GM19467 (cell line): Measurements from ENCODE around the gene SPAG16.

ENCODE experiments used
- ATAC-seq: cut with Tn5 transposase; IDR thresholded peaks from one replicate; pipeline ENCODE4 v1.9.1; 2021; ENCODE audit warnings: mild to moderate bottlenecking, moderate library complexity; ENCODE audit not compliant: unreplicated experiment

SPAG16 gene

DNA sequence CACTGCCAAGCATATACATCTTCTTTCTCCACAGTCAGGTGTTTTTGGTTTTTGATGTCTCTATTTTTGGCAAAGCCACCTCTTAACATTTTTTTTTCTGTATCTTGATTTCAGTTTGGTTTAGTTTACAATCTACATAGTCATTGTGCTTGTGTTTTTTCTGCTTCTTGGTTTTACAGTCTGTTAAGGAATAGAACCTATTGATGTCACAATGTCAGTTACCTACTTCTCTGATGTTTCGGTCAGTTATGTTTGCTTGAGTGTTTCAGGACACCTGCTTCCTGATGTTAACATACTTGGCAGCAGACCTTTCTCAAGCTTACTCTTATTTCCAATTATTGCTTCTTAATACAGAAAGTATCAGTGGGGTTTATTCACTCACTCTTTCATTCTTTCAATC, 253.3 kb downstream of the SPAG16 start:
- peak; percentile 57 for ATAC-seq

GRCh38 chr2:213544940-213545339, 260.7 kb downstream of the SPAG16 start:
- ATAC-seq: no peak

DNA sequence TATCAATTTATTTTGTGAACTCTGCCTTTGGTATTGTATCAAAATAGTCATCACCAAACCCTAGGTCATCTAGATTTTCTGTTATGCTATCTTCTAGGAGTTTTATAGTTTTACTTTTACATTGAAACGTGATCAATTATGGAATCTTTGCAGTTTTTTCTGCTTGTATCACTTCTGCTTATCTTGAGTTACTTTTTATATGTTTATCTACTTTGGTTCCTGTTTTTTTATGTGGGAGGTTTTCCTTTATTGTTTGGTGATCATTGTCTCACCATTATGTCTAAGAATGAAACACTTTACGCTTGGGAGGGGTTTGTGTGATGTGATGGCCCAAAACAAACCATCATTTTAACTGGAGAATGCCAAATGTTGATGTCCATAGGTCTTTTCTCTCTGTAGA, 261.2 kb downstream of the SPAG16 start:
- ATAC-seq: no peak

- no peak for ATAC-seq
Observed at GRCh38 chr2:213545964-213546475, 261.8 kb downstream of the SPAG16 start.

- ATAC-seq: no peak
Observed at GRCh38 chr2:213551526-213551925, 267.3 kb downstream of the SPAG16 start.

DNA sequence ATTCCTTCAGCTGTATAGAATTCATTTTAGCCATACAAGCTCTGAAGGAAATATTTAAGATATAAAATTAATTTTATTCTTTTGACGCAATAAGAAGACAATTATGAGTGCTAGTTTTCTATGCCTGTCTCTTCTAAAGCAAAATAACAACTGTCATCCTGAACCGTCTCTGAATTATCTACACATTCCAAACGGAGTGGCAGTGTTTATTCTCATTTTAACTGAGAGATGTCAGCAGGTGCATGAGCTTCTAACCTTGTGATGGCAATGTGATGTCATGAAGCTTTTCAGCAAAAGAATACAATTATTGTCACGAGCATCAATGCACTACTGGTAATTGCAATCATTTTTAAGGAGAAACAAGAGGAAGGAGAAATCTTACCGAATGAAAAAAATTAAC, 274.8 kb downstream of the SPAG16 start:
- ATAC-seq: no peak

DNA sequence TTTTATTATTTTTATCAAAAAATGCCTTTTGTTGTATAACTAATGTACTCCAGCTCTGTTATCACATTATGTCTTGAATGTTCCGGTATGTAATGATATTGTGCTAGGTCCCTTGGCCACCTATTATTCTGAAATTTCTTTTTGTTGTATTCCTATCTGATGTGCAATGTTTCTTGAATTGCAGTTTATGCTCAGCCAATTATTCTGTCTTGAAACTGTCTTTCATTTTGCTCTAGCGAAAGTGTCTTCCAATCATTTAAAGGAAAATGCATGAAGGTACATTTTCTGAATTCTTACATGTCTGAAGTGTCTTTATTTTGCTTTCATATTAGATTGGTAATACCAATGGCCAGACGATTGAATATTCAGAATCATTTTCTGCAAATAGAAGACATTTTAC, 277.5 kb downstream of the SPAG16 start:
- ATAC-seq: no peak

GRCh38 chr2:213562539-213563180, 278.4 kb downstream of the SPAG16 start:
- no peak for ATAC-seq

GRCh38 chr2:213566846-213567245, 282.6 kb downstream of the SPAG16 start:
- no peak for ATAC-seq

GRCh38 chr2:213609570-213610170, 325.4 kb downstream of the SPAG16 start:
- no peak for ATAC-seq

GRCh38 chr2:213627054-213627710, 342.9 kb downstream of the SPAG16 start:
- ATAC-seq: no peak

DNA sequence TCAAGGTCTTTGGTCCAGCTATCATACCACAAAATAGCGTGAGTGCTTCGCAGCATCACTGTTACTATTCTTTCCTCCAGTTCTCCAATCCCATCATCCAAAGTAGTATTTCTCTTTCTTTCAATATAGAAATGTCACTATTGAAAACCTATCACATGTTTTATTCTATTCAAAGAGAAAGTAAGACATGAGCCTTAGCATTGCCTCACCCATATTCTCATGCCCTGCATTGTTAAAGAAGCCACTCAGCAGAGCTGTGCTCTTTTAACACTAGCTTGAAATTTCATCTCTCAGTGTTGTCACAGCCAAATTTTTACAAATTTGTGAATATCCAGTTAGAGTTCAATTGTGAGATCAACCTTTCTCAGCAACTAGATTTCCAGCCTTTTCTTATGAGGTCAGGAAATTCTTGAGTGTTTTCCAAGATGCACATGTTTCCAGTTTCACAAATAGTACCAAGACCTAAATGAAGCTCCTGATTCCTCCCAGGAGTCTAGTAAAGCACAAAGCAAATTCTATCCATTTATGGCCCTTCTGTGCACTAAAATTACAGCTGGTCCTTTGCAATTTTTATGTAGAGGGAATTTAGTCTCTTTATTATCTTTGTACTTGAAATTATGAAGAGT, 343.7 kb downstream of the SPAG16 start:
- no peak for ATAC-seq

GRCh38 chr2:213640738-213641425, 356.6 kb downstream of the SPAG16 start:
- ATAC-seq: no peak

DNA sequence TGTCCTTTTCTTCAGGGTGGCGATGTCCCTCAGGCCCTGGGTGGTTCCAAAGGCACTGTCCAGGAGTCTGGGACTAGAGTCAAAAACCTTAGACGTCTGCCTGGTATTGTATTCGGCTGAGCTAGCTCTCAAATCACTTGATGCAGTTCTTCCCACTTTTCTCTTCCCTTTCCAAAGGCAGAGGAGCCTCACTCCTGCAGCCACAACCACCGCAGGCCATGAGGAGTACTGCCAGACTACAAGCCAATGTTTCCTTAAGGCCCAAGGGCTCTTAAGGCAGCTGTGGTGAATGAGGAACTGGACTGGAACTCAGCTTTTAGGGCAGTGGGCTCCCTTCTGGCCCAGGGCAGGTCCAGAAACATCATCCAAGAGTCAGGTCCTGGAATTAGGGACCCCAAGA, 360.7 kb downstream of the SPAG16 start:
- no peak for ATAC-seq

DNA sequence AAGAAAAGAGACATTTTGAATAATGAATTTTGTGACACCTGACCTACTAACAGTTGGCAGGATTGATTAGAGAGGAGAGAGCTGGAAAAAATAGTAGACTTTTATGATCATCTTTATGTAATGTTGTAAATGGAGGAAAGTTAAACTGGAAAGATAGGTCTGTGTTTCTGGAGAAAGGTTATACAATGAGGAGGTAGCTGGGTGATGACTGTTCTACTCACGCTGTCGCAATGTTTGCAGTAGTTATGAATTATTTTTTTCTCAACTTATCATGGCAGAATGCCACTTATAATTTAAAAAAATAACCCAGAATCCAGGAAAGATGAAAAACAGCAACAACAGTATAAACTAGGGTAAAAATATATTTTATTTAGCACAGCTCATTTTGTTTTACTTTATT, 364.9 kb downstream of the SPAG16 start:
- ATAC-seq: no peak

DNA sequence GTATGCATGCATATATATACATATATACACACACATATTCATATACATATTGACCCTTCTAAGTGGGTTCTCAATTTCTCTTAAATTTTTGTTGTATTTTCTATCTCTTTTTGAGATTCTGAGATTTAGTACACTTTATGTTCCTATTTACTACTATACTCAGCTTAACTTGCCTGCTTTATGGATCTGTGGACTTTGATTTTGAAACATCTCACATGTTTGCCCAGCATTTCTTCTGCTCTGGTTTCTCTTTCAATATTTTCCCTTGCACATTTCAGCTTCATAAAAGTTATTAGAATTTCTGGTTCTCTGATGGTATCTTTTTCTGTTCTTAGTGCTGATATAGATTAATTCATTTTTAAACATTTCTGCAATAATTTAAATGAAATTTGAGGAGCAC, 380.6 kb downstream of the SPAG16 start:
- ATAC-seq: no peak

GRCh38 chr2:213669657-213670056, 385.4 kb downstream of the SPAG16 start:
- ATAC-seq: no peak

- ATAC-seq: peak; percentile 65
Observed at GRCh38 chr2:213678437-213679218, 394.4 kb downstream of the SPAG16 start.

DNA sequence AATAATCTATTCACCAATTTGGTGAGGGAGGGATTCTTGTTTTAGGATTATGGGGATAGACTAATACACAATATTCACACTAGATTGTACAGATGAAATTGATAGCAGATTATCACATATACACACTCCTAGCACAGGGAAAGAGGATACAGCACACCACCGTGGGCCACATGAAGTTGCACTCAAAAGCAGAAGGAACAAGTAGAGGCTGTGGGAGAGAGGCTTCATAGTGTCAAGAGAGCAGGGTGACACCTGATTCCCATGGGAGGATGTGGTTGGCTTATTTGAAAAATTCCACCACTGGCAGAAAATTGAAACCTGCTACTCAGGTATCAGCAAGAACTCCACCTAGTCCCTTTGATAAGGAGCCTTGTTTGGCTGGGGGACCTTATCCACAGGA, 395.6 kb downstream of the SPAG16 start:
- no peak for ATAC-seq

- ATAC-seq: no peak
Observed at GRCh38 chr2:213682276-213682675, 398.0 kb downstream of the SPAG16 start.
